IMR-90 (cell line): ENCODE data around the gene FOXO4. TPM values are rescaled to one million over a fixed set of nuclear protein-coding genes. Genes with fewer than 3 reads are reported as not detected.

Source experiments
- ATAC-seq: fragments of 200-7000 bp; cut with Tn5 transposase; 2 replicates; pipeline ENCODE4 v1.9.1; 2020; ENCODE audit warnings: low read depth, mild to moderate bottlenecking, moderate library complexity
- BruUV-seq: library from RNA; stranded (reverse); fragments of 400-500 nt; replicated peaks from 2 replicates; lab custom pipeline; 2021; lab: Mats Ljungman, UMichigan
- CTCF ChIA-PET: fragments of 300-600 bp; formaldehyde crosslinking; extraction: SDS; loops from one replicate; lab custom pipeline; 2021; ENCODE audit warnings: antibody characterized with exemption; lab: Yijun Ruan, JAX
- POLR2A ChIA-PET: fragments of 300-600 bp; sonication (Branson Sonifier 250); formaldehyde crosslinking; loops from one replicate; lab custom pipeline; 2022; ENCODE audit warnings: antibody characterized with exemption; ENCODE audit not compliant: unreplicated experiment; lab: Charles Lee
- DNase-seq: peaks from one replicate; pipeline ENCODE4 v3.0.0; 2013
- H2AFZ ChIP-seq: replicated peaks from 2 replicates; pipeline ENCODE3; 2013; ENCODE audit warnings: low read length, mild to moderate bottlenecking; ENCODE audit not compliant: poor library complexity
- H2AK5ac ChIP-seq: 2 replicates; pipeline ENCODE4 v1.6.1; 2013; ENCODE audit warnings: low read depth, low read length, inconsistent platforms
- H2AK9ac ChIP-seq: replicated peaks from 2 replicates; pipeline ENCODE3; 2013; ENCODE audit warnings: mild to moderate bottlenecking, low read depth, low read length, moderate library complexity; ENCODE audit not compliant: poor library complexity
- H2BK120ac ChIP-seq: 2 replicates; pipeline ENCODE4 v1.6.1; 2013; ENCODE audit warnings: low read depth, low read length, inconsistent platforms
- H2BK15ac ChIP-seq: 3 replicates; pipeline ENCODE4 v1.6.1; 2013; ENCODE audit warnings: low read depth, low read length, inconsistent platforms
- H2BK20ac ChIP-seq: 2 replicates; pipeline ENCODE4 v1.6.1; 2013; ENCODE audit warnings: low read depth, mild to moderate bottlenecking, inconsistent platforms, low read length, moderate library complexity
- H2BK5ac ChIP-seq: 2 replicates; pipeline ENCODE4 v1.6.1; 2013; ENCODE audit warnings: mild to moderate bottlenecking, low read depth, low read length, inconsistent platforms; ENCODE audit not compliant: poor library complexity, severe bottlenecking
- H3K14ac ChIP-seq: replicated peaks from 2 replicates; pipeline ENCODE4 v1.6.1; 2013; ENCODE audit warnings: low read depth, low read length, inconsistent platforms
- H3K18ac ChIP-seq: 2 replicates; pipeline ENCODE4 v1.6.1; 2013; ENCODE audit warnings: low read depth, low read length, control low read depth
- H3K23ac ChIP-seq: 2 replicates; pipeline ENCODE4 v1.6.1; 2013; ENCODE audit warnings: low read depth, low read length, inconsistent platforms
- H3K27ac ChIP-seq: 2 replicates; pipeline ENCODE4 v1.5.1; 2013; ENCODE audit warnings: mild to moderate bottlenecking, control low read depth, low read length; ENCODE audit not compliant: insufficient read depth
- H3K27me3 ChIP-seq: 2 replicates; pipeline ENCODE4 v1.6.1; 2013; ENCODE audit warnings: low read length; ENCODE audit not compliant: control insufficient read depth, insufficient read depth
- H3K36me3 ChIP-seq: 2 replicates; pipeline ENCODE4 v1.6.1; 2013; ENCODE audit warnings: low read length, mixed read lengths; ENCODE audit not compliant: control insufficient read depth, insufficient read depth
- H3K4ac ChIP-seq: 2 replicates; pipeline ENCODE4 v1.6.1; 2013; ENCODE audit warnings: low read depth, low read length, inconsistent platforms
- H3K4me1 ChIP-seq: 2 replicates; pipeline ENCODE4 v1.6.1; 2013; ENCODE audit warnings: low read length, mixed read lengths; ENCODE audit not compliant: control insufficient read depth, insufficient read depth
- H3K4me2 ChIP-seq: 2 replicates; pipeline ENCODE4 v1.6.1; 2013; ENCODE audit warnings: low read depth, mild to moderate bottlenecking, control low read depth, low read length, moderate library complexity
- H3K4me3 ChIP-seq: 2 replicates; pipeline ENCODE4 v1.5.1; 2013; ENCODE audit warnings: low read depth, mild to moderate bottlenecking, control low read depth, low read length, moderate library complexity; ENCODE audit not compliant: insufficient read depth
- H3K56ac ChIP-seq: 2 replicates; pipeline ENCODE4 v1.6.1; 2013; ENCODE audit warnings: low read length, inconsistent platforms; ENCODE audit not compliant: insufficient read depth; ENCODE audit errors: extremely low read depth
- H3K79me1 ChIP-seq, 2 experiments: 2 replicates each; pipeline ENCODE4 v1.6.1; 2013; ENCODE audit warnings: low read length in 2 of 2, inconsistent platforms in 1 of 2, low read depth in 1 of 2
- H3K9ac ChIP-seq: 2 replicates; pipeline ENCODE4 v1.6.1; 2013; ENCODE audit warnings: low read depth, low read length, control low read depth
- H3K9me1 ChIP-seq: 2 replicates; pipeline ENCODE4 v1.6.1; 2013; ENCODE audit warnings: low read length, inconsistent platforms; ENCODE audit not compliant: insufficient read depth
- H3K9me3 ChIP-seq: 2 replicates; pipeline ENCODE4 v1.6.1; 2013; ENCODE audit warnings: low read length; ENCODE audit not compliant: control insufficient read depth, insufficient read depth
- H4K20me1 ChIP-seq: 2 replicates; pipeline ENCODE4 v1.6.1; 2013; ENCODE audit warnings: low read length, inconsistent platforms; ENCODE audit not compliant: insufficient read depth
- H4K5ac ChIP-seq: 2 replicates; pipeline ENCODE4 v1.6.1; 2013; ENCODE audit warnings: mild to moderate bottlenecking, low read depth, low read length, control low read depth
- H4K8ac ChIP-seq, 2 experiments: 2 replicates each; pipeline ENCODE4 v1.6.1; 2013; ENCODE audit warnings: low read depth in 2 of 2, low read length in 2 of 2, control low read depth in 1 of 2, inconsistent platforms in 1 of 2
- H4K91ac ChIP-seq: 2 replicates; pipeline ENCODE4 v1.6.1; 2013; ENCODE audit warnings: low read depth, low read length, inconsistent platforms; ENCODE audit not compliant: insufficient read depth
- CHD1 ChIP-seq: IDR thresholded peaks from 2 replicates; pipeline ENCODE4 v1.6.1; 2012; ENCODE audit warnings: low read depth, low read length, improper control_type of control experiment
- MXI1 ChIP-seq: IDR thresholded peaks from 2 replicates; pipeline ENCODE4 v1.6.1; 2012; ENCODE audit warnings: low read depth, mild to moderate bottlenecking, low read length, moderate library complexity, borderline replicate concordance
- NFE2L2 ChIP-seq: fragments of 150-350 bp; IDR thresholded peaks from 2 replicates; pipeline ENCODE4 v1.6.1; 2016; ENCODE audit warnings: low read depth, mild to moderate bottlenecking, low read length
- POLR2A ChIP-seq: IDR thresholded peaks from 2 replicates; pipeline ENCODE4 v1.6.1; 2012; ENCODE audit warnings: mild to moderate bottlenecking, low read depth, low read length
- RFX5 ChIP-seq: IDR thresholded peaks from 2 replicates; pipeline ENCODE4 v1.8.0; 2012; ENCODE audit warnings: low read depth, mild to moderate bottlenecking, low read length, moderate library complexity
- SMC3 ChIP-seq: fragments of 150-350 bp; IDR thresholded peaks from 2 replicates; pipeline ENCODE4 v1.6.1; 2016; ENCODE audit warnings: low read depth, mild to moderate bottlenecking, antibody characterized with exemption, low read length, moderate library complexity
- WGBS, 2 experiments: methylation state at CpG; one replicate each; pipeline versions ENCODE4 v1.1.5 to v1.1.7; 2013; ENCODE audit warnings: missing lambda C conversion rate in 2 of 2; ENCODE audit not compliant: insufficient read length in 1 of 2; ENCODE audit errors: extremely low coverage in 2 of 2; 5-methylcytosine and 5-hydroxymethylcytosine counted together
- dilution Hi-C: fragments of 300-500 bp; cut with HindIII; formaldehyde crosslinking; loops from one replicate; pipeline ENCODE4 v1.14.3; 2018; ENCODE audit warnings: low sequenced_read_pairs; ENCODE audit not compliant: unreplicated experiment
- in situ Hi-C: fragments of 300-500 bp; cut with MboI; formaldehyde crosslinking; loops from 3 replicates; pipeline ENCODE4 v1.14.3; 2019; ENCODE audit warnings: low sequenced_read_pairs, inconsistent platforms, mixed read lengths
- intact Hi-C: fragments of 100-400 bp; cut with micrococcal nuclease; formaldehyde crosslinking; loops from 2 replicates; pipeline ENCODE4 v1.10.0; 2022
- polyA plus RNA-seq, 3 experiments: library from polyadenylated mRNA; depleted of rRNA; stranded (reverse); fragments of >200 nt; gene quantifications; 2 replicates each; pipeline ENCODE4 v1.2.3, GENCODE V29; 2012; ENCODE audit warnings: low replicate concordance in 1 of 3
- total RNA-seq: library from RNA; depleted of rRNA; stranded (reverse); fragments of >200 nt; gene quantifications from 2 replicates; pipeline ENCODE4 v1.2.3, GENCODE V29; 2012
- TF ChIP-seq, protein P1 (sequence below): fragments of 150-350 bp; IDR thresholded peaks from 2 replicates; pipeline ENCODE4 v1.6.1; 2016; ENCODE audit warnings: low read depth, mild to moderate bottlenecking, low read length, moderate library complexity, borderline replicate concordance
- TF ChIP-seq, protein P2 (sequence below): conservative IDR thresholded peaks from 2 replicates; pipeline ENCODE4 v1.5.1; 2012; ENCODE audit warnings: mild to moderate bottlenecking, low read depth, low read length, improper control_type of control experiment
- TF ChIP-seq, protein P3 (sequence below): fragments of 150-350 bp; IDR thresholded peaks from 2 replicates; pipeline ENCODE4 v1.6.1; 2017; ENCODE audit warnings: mild to moderate bottlenecking, antibody characterized with exemption, low read length, low read depth

FOXO4 gene
- total and polyA plus RNA-seq, 2 of the 4 experiments (the other 2 are of a cell fraction): 2.0 to 2.6 TPM

DNA sequence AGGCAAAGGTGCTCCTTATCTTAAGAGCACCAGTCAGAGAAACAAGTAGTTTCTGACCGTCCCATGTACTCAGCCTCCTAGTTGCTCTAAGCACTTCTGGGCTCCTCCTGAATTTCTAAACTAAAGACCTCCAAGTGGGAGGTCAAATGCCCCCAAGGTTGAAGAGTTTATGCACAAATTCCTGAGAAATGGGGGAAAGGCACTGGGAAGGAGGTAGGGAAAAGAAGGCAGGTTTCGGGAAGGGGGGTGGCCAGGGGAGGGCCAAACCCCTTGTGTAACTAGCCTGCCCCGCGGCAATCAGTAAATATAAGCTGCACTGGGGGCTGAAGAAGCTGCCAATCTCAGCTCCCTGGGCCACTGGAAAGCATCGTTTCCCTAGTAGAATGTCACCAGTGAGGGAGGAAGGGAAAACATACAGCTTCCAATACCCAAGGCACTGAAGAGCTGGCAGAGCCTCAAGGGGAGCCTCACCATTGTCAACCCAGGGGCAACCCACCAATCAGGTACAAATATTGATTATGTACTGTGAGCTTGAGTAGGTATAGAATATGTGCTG is 3.4 kb downstream of the FOXO4 start:
- Histone ChIP-seq H3K9me3 (no peaks in the 10 kb centered on the region), H3K4me2 (no peak overlapping the region), H3K4me3 (no peak overlapping the region), H4K5ac (no peak overlapping the region), H4K20me1 (no peaks in the 10 kb centered on the region), H3K36me3 (no peaks in the 10 kb centered on the region), H3K79me1 (no peaks in the 10 kb centered on the region), H3K9ac (no peak overlapping the region), H3K27me3 (peaks cover 21% of the 10 kb centered on the region), H3K27ac (no peak overlapping the region), H2BK20ac (no peak overlapping the region), H3K18ac (no peak overlapping the region), H2AFZ (no peak overlapping the region), H2BK5ac (no peak overlapping the region), H2AK5ac (no peak overlapping the region), H3K14ac (no peak overlapping the region), H3K9me1 (no peaks in the 10 kb centered on the region), H4K91ac (no peak overlapping the region), H3K4ac (no peak overlapping the region), H2BK120ac (no peak overlapping the region), H2AK9ac (no peak overlapping the region), H3K23ac (no peak overlapping the region), H4K8ac (no peak overlapping the region), H2BK15ac (no peak overlapping the region), H3K4me1 (no peaks in the 10 kb centered on the region), H3K56ac (no peak overlapping the region)
- dilution Hi-C loops: no loop called here
- CTCF ChIA-PET: interaction anchor here (1.0 kb wide), 1 partner anchor 30 kb away, joined by 3 read pairs; no protein-coding TSS in a partner anchor
- POLR2A ChIA-PET: no interaction called here
- intact Hi-C loops: no loop called here
- TF ChIP-seq CHD1: no peak
- TF ChIP-seq MXI1: no peak
- TF ChIP-seq POLR2A: no peak
- TF ChIP-seq, protein P1, sequence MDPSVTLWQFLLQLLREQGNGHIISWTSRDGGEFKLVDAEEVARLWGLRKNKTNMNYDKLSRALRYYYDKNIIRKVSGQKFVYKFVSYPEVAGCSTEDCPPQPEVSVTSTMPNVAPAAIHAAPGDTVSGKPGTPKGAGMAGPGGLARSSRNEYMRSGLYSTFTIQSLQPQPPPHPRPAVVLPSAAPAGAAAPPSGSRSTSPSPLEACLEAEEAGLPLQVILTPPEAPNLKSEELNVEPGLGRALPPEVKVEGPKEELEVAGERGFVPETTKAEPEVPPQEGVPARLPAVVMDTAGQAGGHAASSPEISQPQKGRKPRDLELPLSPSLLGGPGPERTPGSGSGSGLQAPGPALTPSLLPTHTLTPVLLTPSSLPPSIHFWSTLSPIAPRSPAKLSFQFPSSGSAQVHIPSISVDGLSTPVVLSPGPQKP: no peak
- no peak for TF ChIP-seq NFE2L2
- no peak for TF ChIP-seq RFX5
- TF ChIP-seq, protein P2, sequence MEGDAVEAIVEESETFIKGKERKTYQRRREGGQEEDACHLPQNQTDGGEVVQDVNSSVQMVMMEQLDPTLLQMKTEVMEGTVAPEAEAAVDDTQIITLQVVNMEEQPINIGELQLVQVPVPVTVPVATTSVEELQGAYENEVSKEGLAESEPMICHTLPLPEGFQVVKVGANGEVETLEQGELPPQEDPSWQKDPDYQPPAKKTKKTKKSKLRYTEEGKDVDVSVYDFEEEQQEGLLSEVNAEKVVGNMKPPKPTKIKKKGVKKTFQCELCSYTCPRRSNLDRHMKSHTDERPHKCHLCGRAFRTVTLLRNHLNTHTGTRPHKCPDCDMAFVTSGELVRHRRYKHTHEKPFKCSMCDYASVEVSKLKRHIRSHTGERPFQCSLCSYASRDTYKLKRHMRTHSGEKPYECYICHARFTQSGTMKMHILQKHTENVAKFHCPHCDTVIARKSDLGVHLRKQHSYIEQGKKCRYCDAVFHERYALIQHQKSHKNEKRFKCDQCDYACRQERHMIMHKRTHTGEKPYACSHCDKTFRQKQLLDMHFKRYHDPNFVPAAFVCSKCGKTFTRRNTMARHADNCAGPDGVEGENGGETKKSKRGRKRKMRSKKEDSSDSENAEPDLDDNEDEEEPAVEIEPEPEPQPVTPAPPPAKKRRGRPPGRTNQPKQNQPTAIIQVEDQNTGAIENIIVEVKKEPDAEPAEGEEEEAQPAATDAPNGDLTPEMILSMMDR: no peak
- TF ChIP-seq, protein P3, sequence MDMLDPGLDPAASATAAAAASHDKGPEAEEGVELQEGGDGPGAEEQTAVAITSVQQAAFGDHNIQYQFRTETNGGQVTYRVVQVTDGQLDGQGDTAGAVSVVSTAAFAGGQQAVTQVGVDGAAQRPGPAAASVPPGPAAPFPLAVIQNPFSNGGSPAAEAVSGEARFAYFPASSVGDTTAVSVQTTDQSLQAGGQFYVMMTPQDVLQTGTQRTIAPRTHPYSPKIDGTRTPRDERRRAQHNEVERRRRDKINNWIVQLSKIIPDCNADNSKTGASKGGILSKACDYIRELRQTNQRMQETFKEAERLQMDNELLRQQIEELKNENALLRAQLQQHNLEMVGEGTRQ: no peak
- TF ChIP-seq SMC3: no peak
- no peak for ATAC-seq
- DNase-seq: no peak
- no TSS peak for BruUV-seq
- WGBS, 2 experiments: no CpG with 5 or more reads among the region's 5 CpGs
- in situ Hi-C loops: no loop called here
